Tibial nerve (tissue), 4 donors: Measurements from ENCODE around the gene ELF2.

Experiments used
- EP300 ChIP-seq, 2 donors: sonication (generic); formaldehyde crosslinking; IDR thresholded peaks; one replicate each; pipeline ENCODE4 v1.6.1; 2017; ENCODE audit warnings: antibody characterized with exemption in 2 of 2, mild to moderate bottlenecking in 1 of 2
- POLR2A ChIP-seq, 2 donors: fragments of 450-650 bp; IDR thresholded peaks; one replicate each; pipeline ENCODE4 v1.6.1; 2017; ENCODE audit warnings: antibody characterized with exemption in 2 of 2, mild to moderate bottlenecking in 2 of 2, moderate library complexity in 2 of 2
- TF ChIP-seq, protein P1 (sequence below), 5 experiments: fragments of 200-600 bp in 3 of 5; fragments of 450-650 bp in 2 of 5; sonication (generic) in 3 of 5; IDR thresholded peaks; one replicate each; pipeline ENCODE4 v1.5.1; 2016 to 2019; ENCODE audit warnings: antibody characterized with exemption in 5 of 5, mild to moderate bottlenecking in 3 of 5, moderate library complexity in 2 of 5

GRCh38 chr4:139020384-139020783 lies 156.6 kb downstream of the ELF2 start:
- TF ChIP-seq, protein P1, sequence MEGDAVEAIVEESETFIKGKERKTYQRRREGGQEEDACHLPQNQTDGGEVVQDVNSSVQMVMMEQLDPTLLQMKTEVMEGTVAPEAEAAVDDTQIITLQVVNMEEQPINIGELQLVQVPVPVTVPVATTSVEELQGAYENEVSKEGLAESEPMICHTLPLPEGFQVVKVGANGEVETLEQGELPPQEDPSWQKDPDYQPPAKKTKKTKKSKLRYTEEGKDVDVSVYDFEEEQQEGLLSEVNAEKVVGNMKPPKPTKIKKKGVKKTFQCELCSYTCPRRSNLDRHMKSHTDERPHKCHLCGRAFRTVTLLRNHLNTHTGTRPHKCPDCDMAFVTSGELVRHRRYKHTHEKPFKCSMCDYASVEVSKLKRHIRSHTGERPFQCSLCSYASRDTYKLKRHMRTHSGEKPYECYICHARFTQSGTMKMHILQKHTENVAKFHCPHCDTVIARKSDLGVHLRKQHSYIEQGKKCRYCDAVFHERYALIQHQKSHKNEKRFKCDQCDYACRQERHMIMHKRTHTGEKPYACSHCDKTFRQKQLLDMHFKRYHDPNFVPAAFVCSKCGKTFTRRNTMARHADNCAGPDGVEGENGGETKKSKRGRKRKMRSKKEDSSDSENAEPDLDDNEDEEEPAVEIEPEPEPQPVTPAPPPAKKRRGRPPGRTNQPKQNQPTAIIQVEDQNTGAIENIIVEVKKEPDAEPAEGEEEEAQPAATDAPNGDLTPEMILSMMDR (IDR thresholded peaks at IDR 0.05), result no peak
- TF ChIP-seq POLR2A (IDR thresholded peaks at IDR 0.05), result no peak
- TF ChIP-seq EP300 (IDR thresholded peaks at IDR 0.05), result no peak
